Common myeloid progenitor, CD34-positive (primary cell): ENCODE data around the gene DUSP9.
A peak's percentile ranks its signal among the peaks of the same experiment; 100 is the strongest.
"Not testable (repeated sequence)": the region's sequence is repeated elsewhere in the genome, so short reads cannot be mapped to it uniquely, and the experiment has no call there.

Experiments used
- CTCF ChIA-PET: fragments of 350-600 bp; sonication (Branson Sonifier 250); formaldehyde crosslinking; loops from one replicate; lab custom pipeline; 2021; ENCODE audit warnings: antibody characterized with exemption; lab: Charles Lee
- POLR2A ChIA-PET: fragments of 350-600 bp; sonication (Branson Sonifier 250); formaldehyde crosslinking; loops from one replicate; lab custom pipeline; 2021; ENCODE audit warnings: antibody characterized with exemption; lab: Charles Lee
- DNase-seq, 3 donors: peaks; one replicate each; pipeline versions ENCODE4 v3.0.0 to v3.0.0-alpha.2; 2013
- H3K27ac ChIP-seq, 2 experiments: 1 replicate in 1 of 2; 2 replicates in 1 of 2; pipeline ENCODE4 v1.7.0; 2013; ENCODE audit warnings: inconsistent platforms in 2 of 2, low read length in 2 of 2, mild to moderate bottlenecking in 2 of 2, low read depth in 1 of 2, moderate library complexity in 1 of 2; ENCODE audit not compliant: severe bottlenecking in 2 of 2, insufficient read depth in 1 of 2, poor library complexity in 1 of 2
- H3K27me3 ChIP-seq, 5 experiments: replicated peaks in 2 of 5; 1 replicate in 3 of 5; 2 replicates in 2 of 5; pipeline versions ENCODE4 v1.6.1 to v1.7.0; 2013; ENCODE audit warnings: low read length in 4 of 5, mild to moderate bottlenecking in 2 of 5, moderate library complexity in 2 of 5, inconsistent platforms in 1 of 5; ENCODE audit not compliant: insufficient read depth in 5 of 5, control insufficient read depth in 4 of 5
- H3K36me3 ChIP-seq, 4 experiments: 1 replicate in 2 of 4; 2 replicates in 2 of 4; pipeline versions ENCODE4 v1.6.1 to v1.7.0; 2013; ENCODE audit warnings: low read length in 3 of 4, control low read depth in 1 of 4, mild to moderate bottlenecking in 1 of 4; ENCODE audit not compliant: control insufficient read depth in 4 of 4, insufficient read depth in 4 of 4
- H3K4me1 ChIP-seq, 4 experiments: 1 replicate in 3 of 4; 2 replicates in 1 of 4; pipeline versions ENCODE4 v1.6.1 to v1.7.1; 2013; ENCODE audit warnings: low read length in 3 of 4, mild to moderate bottlenecking in 3 of 4, control low read depth in 1 of 4, inconsistent platforms in 1 of 4, moderate library complexity in 1 of 4; ENCODE audit not compliant: control insufficient read depth in 4 of 4, insufficient read depth in 4 of 4; ENCODE audit errors: control extremely low read depth in 1 of 4
- H3K4me3 ChIP-seq, 7 experiments: 1 replicate in 4 of 7; 2 replicates in 3 of 7; pipeline versions ENCODE4 v1.5.1 to v1.7.0; 2013; ENCODE audit warnings: mild to moderate bottlenecking in 7 of 7, low read length in 6 of 7, moderate library complexity in 6 of 7, inconsistent platforms in 2 of 7, low read depth in 2 of 7, control low read depth in 1 of 7; ENCODE audit not compliant: insufficient read depth in 4 of 7, control insufficient read depth in 1 of 7; ENCODE audit errors: extremely low read depth in 1 of 7
- H3K9me3 ChIP-seq, 5 experiments: 1 replicate in 4 of 5; 2 replicates in 1 of 5; pipeline versions ENCODE4 v1.6.1 to v1.7.1; 2013; ENCODE audit warnings: low read length in 4 of 5, mild to moderate bottlenecking in 2 of 5, inconsistent platforms in 1 of 5, low read depth in 1 of 5, moderate library complexity in 1 of 5; ENCODE audit not compliant: control insufficient read depth in 4 of 5, insufficient read depth in 2 of 5; ENCODE audit errors: control extremely low read depth in 1 of 5
- WGBS: methylation state at CpG from one replicate; pipeline ENCODE4 v1.1.5; 2013; ENCODE audit not compliant: insufficient coverage; 5-methylcytosine and 5-hydroxymethylcytosine counted together

DUSP9 gene

DNA sequence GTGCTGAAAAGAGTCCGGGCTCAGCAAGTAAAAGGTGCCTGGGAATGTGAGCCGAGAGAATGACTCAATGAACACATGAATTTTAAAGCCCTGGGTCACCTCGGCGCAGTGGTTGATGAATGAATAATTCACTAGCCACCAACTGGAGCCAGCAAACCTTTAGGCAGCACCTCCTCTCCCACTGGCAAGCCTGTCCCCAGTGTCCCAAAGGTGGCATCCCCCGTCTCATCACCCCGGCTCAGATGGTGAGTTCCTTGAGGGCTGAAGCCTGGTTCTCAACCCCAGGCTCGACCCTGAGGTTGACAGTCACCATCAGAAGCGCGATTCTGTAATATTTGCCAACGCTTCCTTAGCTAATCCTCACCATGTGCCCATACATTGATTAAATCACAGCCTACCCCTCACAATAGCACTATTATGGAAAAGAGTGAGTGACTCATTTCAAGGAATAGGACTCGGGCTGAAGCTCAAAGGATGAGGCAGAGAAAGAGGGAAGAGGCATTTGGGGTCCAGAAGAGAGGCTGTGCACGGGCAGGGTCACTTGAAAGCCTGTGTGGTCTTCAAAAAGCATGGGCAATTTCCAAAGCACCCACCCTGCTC is 45.4 kb upstream of the DUSP9 start:
- POLR2A ChIA-PET, result no interaction called here
- no peak overlapping the region for H3K27ac ChIP-seq
- CTCF ChIA-PET, result interaction anchor here (1.1 to 2.9 kb wide), 4 partner anchors 8 to 43 kb away, joined by 3 to 14 read pairs (median 5); no protein-coding TSS in a partner anchor
- H3K9me3 ChIP-seq, result peaks cover 0 to 10% (median 0%) of the 10 kb centered on the region in 5 experiments
- no peak for DNase-seq
- H3K27me3 ChIP-seq, result peaks cover 0 to 24% (median 2%) of the 10 kb centered on the region in 5 experiments
- no peak overlapping the region for H3K4me3 ChIP-seq
- peaks cover 6 to 21% (median 10%) of the 10 kb centered on the region in 4 experiments for H3K4me1 ChIP-seq
- 90% methylated on average over 4 of the region's 12 CpGs for WGBS
- peaks cover 0 to 2% (median 0%) of the 10 kb centered on the region in 4 experiments for H3K36me3 ChIP-seq

DNA sequence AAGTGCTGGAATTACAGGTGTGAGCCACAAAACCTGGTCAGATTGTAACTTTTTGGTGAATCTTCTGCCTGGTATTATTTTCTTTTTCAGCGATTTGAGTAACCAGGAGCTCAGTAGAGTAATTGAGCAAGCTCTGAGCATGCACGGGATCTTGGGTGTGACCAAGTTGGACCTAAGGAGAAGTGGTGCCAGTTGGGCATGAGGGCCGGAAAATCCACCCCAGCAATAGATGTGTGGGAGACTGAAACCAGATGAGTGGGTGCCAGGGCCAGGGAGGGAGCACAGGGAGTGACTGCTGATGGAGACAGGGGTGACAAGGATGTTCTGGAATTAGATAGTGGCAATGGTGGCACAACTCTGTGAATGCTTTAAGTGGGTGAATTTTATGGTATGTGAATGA is 44.4 kb upstream of the DUSP9 start:
- Histone ChIP-seq H3K4me3 (no peak overlapping the region), H3K27ac (no peak overlapping the region), H3K4me1 (peaks cover 6 to 19% (median 10%) of the 10 kb centered on the region in 4 experiments), H3K36me3 (no peaks in the 10 kb centered on the region), H3K27me3 (peaks cover 0 to 20% (median 2%) of the 10 kb centered on the region in 5 experiments), H3K9me3 (peaks cover 0 to 6% (median 0%) of the 10 kb centered on the region in 5 experiments)
- CTCF ChIA-PET, result interaction anchor here (1.0 to 1.5 kb wide), 4 partner anchors 28 to 65 kb away, joined by 3 to 6 read pairs (median 4); no protein-coding TSS in a partner anchor
- no peak for DNase-seq
- POLR2A ChIA-PET, result no interaction called here
- WGBS, result 100% methylated on average over 3 of the region's 3 CpGs

- no peak for DNase-seq
- Histone ChIP-seq H3K36me3 (no peaks in the 10 kb centered on the region), H3K27me3 (peaks cover 0 to 16% (median 2%) of the 10 kb centered on the region in 5 experiments), H3K4me3 (no peak overlapping the region), H3K27ac (no peak overlapping the region), H3K9me3 (peaks cover 0 to 5% (median 0%) of the 10 kb centered on the region in 5 experiments), H3K4me1 (peaks cover 5 to 15% (median 7%) of the 10 kb centered on the region in 4 experiments)
- CTCF ChIA-PET, result interaction anchor here (1.0 to 1.5 kb wide), 2 partner anchors 50 to 64 kb away, joined by 3 to 6 read pairs; no protein-coding TSS in a partner anchor
- WGBS, result 93% methylated on average over 16 of the region's 17 CpGs
- POLR2A ChIA-PET, result no interaction called here
Measured at GRCh38 chrX:153603131-153603656, 43.8 kb upstream of the DUSP9 start.

- peak in 1 of 3 donors; percentile 32 for DNase-seq
- H3K4me3 ChIP-seq, H3K27ac ChIP-seq, H3K9me3 ChIP-seq, POLR2A ChIA-PET, H3K36me3 ChIP-seq: not testable (repeated sequence)
- Histone ChIP-seq H3K27me3 (peaks cover 0 to 16% (median 2%) of the 10 kb centered on the region in 5 experiments), H3K4me1 (peaks cover 4 to 17% (median 5%) of the 10 kb centered on the region in 4 experiments)
- 88% methylated on average over 15 of the region's 18 CpGs for WGBS
- CTCF ChIA-PET, result interaction anchor here (0.7 to 1.8 kb wide), 3 partner anchors 16 to 40 kb away, joined by 4 to 5 read pairs (median 5); no protein-coding TSS in a partner anchor
Measured at GRCh38 chrX:153604666-153605380, 42.2 kb upstream of the DUSP9 start.

DNA sequence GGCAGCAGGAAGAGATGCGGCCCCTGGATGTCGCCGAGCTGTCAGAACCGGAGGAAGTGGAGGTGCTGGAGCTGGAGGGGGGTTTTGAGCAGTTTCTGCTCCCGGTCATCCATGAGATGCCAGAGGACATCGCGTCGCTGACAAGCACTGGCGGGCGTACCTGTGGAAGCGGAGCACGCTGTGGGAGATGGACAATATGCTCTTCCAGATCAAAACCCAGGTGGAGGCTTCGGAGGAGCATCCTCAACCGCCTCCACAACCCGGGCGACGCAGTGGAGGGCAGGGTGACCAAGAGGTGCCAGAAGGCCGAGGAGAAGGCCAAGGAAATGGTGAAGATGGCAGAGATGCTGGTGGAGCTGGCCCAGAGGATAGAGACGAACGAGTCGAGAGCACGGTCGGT is 40.5 kb upstream of the DUSP9 start:
- 90% methylated on average over 21 of the region's 23 CpGs for WGBS
- Histone ChIP-seq H3K4me3 (no peak overlapping the region), H3K27ac (no peak overlapping the region), H3K36me3 (no peaks in the 10 kb centered on the region), H3K9me3 (no peaks in the 10 kb centered on the region), H3K27me3 (peaks cover 0 to 17% (median 5%) of the 10 kb centered on the region in 5 experiments), H3K4me1 (peaks cover 0 to 11% (median 1%) of the 10 kb centered on the region in 4 experiments)
- ChIA-PET CTCF (interaction anchor here (0.6 to 1.8 kb wide), 6 partner anchors 17 to 146 kb away, joined by 3 to 4 read pairs (median 4); no protein-coding TSS in a partner anchor), POLR2A (interaction anchor here (0.6 kb wide), 1 partner anchor 168 kb away, joined by 8 read pairs; no protein-coding TSS in a partner anchor)
- no peak for DNase-seq

GRCh38 chrX:153608376-153608775 is 38.6 kb upstream of the DUSP9 start:
- Histone ChIP-seq H3K9me3 (no peaks in the 10 kb centered on the region), H3K27me3 (peaks cover 0 to 27% (median 5%) of the 10 kb centered on the region in 5 experiments), H3K27ac (no peak overlapping the region), H3K4me1 (peaks cover 0 to 11% (median 1%) of the 10 kb centered on the region in 4 experiments), H3K36me3 (no peaks in the 10 kb centered on the region), H3K4me3 (no peak overlapping the region)
- DNase-seq, result no peak
- WGBS, result 86% methylated on average over 2 of the region's 2 CpGs
- CTCF ChIA-PET, result interaction anchor here (1.7 to 2.4 kb wide), 2 partner anchors 28 to 40 kb away, joined by 6 to 9 read pairs; no protein-coding TSS in a partner anchor
- POLR2A ChIA-PET, result no interaction called here
